ENCODE measurements around the gene NFASC. TPM values are rescaled to one million over a fixed set of nuclear protein-coding genes. Genes with fewer than 3 reads are reported as not detected.
A peak's percentile ranks its signal among the peaks of the same experiment; 100 is the strongest.

NFASC gene
- total and polyA plus RNA-seq, 9 of the 15 experiments (the other 6 are each of a cell fraction or from before 2014, with no cell fraction given) = 0.03 to 0.16 (median 0.06) TPM; not detected in 6

GRCh38 chr1:204941421-204942338, 71.0 kb downstream of the NFASC start (continued):
- no peak for TF ChIP-seq CREB5 (CRISPR knock-in tag; IDR thresholded peaks at IDR 0.05)
- 0 out of 4 replicates have a peak, but pooled peaks of 1 of the 2 experiments have one; percentile 20 for TF ChIP-seq MNT (conservative IDR thresholded peaks at IDR 0.05)
- no peak for TF ChIP-seq ETV1 (tag; conservative IDR thresholded peaks at IDR 0.05; ENCODE audit: low read depth)
- TF ChIP-seq SMAD1 (IDR thresholded peaks at IDR 0.05; ENCODE audit: low read depth, low read length, partially characterized antibody) = no peak
- TF ChIP-seq CBX5 (IDR thresholded peaks at IDR 0.05; ENCODE audit: borderline replicate concordance, low read depth) = no peak
- TF ChIP-seq ZBTB49 (CRISPR knock-in tag; IDR thresholded peaks at IDR 0.05; ENCODE audit: borderline replicate concordance) = no peak
- no peak for TF ChIP-seq ZZZ3 (IDR thresholded peaks at IDR 0.05)
- TF ChIP-seq TFAM (CRISPR knock-in tag; conservative IDR thresholded peaks at IDR 0.05) = no peak
- no peak for TF ChIP-seq ZNF780A (CRISPR knock-in tag; IDR thresholded peaks at IDR 0.05)
- TF ChIP-seq CUX1 (CRISPR knock-in tag; IDR thresholded peaks at IDR 0.05) = no peak
- no peak for TF ChIP-seq ZNF174 (CRISPR knock-in tag; IDR thresholded peaks at IDR 0.05)
- TF ChIP-seq ETV6 (IDR thresholded peaks at IDR 0.05; ENCODE audit: borderline replicate concordance in 1 of 2, low read depth in 2 of 2, low read length in 1 of 2) = no peak
- no peak for TF ChIP-seq ETV6 (CRISPR knock-in tag; IDR thresholded peaks at IDR 0.05; ENCODE audit: borderline replicate concordance)
- no peak for TF ChIP-seq MED1 (CRISPR knock-in tag; IDR thresholded peaks at IDR 0.05; ENCODE audit: borderline replicate concordance)
- no peak for TF ChIP-seq CBX3 (IDR thresholded peaks at IDR 0.05; ENCODE audit: borderline replicate concordance in 1 of 2, low read length in 2 of 2)

Data from K562 (cell line).